Testis (tissue), 3 donors: Measurements from ENCODE around the gene VWF. TPM values are rescaled to one million over a fixed set of nuclear protein-coding genes. Genes with fewer than 3 reads are reported as not detected.

Experiments
- DNase-seq: peaks from one replicate; pipeline ENCODE4 v3.0.0-alpha.2; 2019
- H3K27ac ChIP-seq, 2 donors: fragments of 200-600 bp; sonication (generic); one replicate each; pipeline ENCODE4 v1.5.1; 2019
- H3K27me3 ChIP-seq: fragments of 200-600 bp; sonication (generic); one replicate; pipeline ENCODE4 v1.5.1; 2019
- H3K36me3 ChIP-seq: fragments of 200-600 bp; sonication (generic); one replicate; pipeline ENCODE4 v1.5.1; 2017; ENCODE audit warnings: low read depth; ENCODE audit errors: missing control alignments
- H3K4me1 ChIP-seq: fragments of 200-600 bp; sonication (generic); one replicate; pipeline ENCODE4 v1.5.1; 2019
- H3K4me3 ChIP-seq, 2 donors: fragments of 200-600 bp; sonication (generic); one replicate each; pipeline ENCODE4 v1.5.1; 2017 to 2019
- H3K9me3 ChIP-seq: fragments of 200-600 bp; sonication (generic); one replicate; pipeline ENCODE4 v1.5.1; 2017
- POLR2A ChIP-seq: fragments of 450-650 bp; IDR thresholded peaks from one replicate; pipeline ENCODE4 v1.6.1; 2017; ENCODE audit warnings: antibody characterized with exemption, mild to moderate bottlenecking, moderate library complexity
- WGBS, 2 donors: methylation state at CpG; one replicate each; pipeline ENCODE4 v1.1.5; 2018; 5-methylcytosine and 5-hydroxymethylcytosine counted together
- intact Hi-C: fragments of 100-400 bp; cut with DNase I; formaldehyde crosslinking; loops from one replicate; pipeline ENCODE4 v1.15.1; 2023; ENCODE audit warnings: low total_unique reads
- polyA plus RNA-seq: library from polyadenylated mRNA; stranded (reverse); fragments of 350-450 nt; fragmentation: Illumina TruSeq; extraction: RNeasy Lipid Tissue Mini Kit (QIAGEN cat#74804); gene quantifications from one replicate; pipeline ENCODE4 v1.2.3, GENCODE V29; 2014; ENCODE audit warnings: low read depth, low replicate concordance; ENCODE audit not compliant: insufficient read depth
- total RNA-seq, 2 donors: library from RNA; depleted of rRNA; stranded (reverse); fragments of >200 nt; gene quantifications; one replicate each; pipeline ENCODE4 v1.2.3, GENCODE V29; 2016
- TF ChIP-seq, protein P1 (sequence below), 3 experiments: fragments of 450-650 bp in 2 of 3; fragments of 200-600 bp in 1 of 3; sonication (generic) in 1 of 3; IDR thresholded peaks; one replicate each; pipeline ENCODE4 v1.5.1; 2016 to 2019; ENCODE audit warnings: antibody characterized with exemption in 3 of 3, mild to moderate bottlenecking in 2 of 3, moderate library complexity in 1 of 3

Gene VWF
- total and polyA plus RNA-seq, 3 donors from 2014 or later: 68.3 to 86.2 (median 83.7) TPM

GRCh38 chr12:5956987-5957386, 167.5 kb downstream of the VWF start:
- TF ChIP-seq POLR2A: no peak
- TF ChIP-seq, protein P1, sequence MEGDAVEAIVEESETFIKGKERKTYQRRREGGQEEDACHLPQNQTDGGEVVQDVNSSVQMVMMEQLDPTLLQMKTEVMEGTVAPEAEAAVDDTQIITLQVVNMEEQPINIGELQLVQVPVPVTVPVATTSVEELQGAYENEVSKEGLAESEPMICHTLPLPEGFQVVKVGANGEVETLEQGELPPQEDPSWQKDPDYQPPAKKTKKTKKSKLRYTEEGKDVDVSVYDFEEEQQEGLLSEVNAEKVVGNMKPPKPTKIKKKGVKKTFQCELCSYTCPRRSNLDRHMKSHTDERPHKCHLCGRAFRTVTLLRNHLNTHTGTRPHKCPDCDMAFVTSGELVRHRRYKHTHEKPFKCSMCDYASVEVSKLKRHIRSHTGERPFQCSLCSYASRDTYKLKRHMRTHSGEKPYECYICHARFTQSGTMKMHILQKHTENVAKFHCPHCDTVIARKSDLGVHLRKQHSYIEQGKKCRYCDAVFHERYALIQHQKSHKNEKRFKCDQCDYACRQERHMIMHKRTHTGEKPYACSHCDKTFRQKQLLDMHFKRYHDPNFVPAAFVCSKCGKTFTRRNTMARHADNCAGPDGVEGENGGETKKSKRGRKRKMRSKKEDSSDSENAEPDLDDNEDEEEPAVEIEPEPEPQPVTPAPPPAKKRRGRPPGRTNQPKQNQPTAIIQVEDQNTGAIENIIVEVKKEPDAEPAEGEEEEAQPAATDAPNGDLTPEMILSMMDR (IDR thresholded peaks at IDR 0.05): no peak
- intact Hi-C loops: no loop called here
- Histone ChIP-seq H3K27me3 (no peaks in the 10 kb centered on the region), H3K27ac (no peak overlapping the region), H3K4me1 (no peaks in the 10 kb centered on the region), H3K9me3 (no peaks in the 10 kb centered on the region), H3K36me3 (no peaks in the 10 kb centered on the region), H3K4me3 (no peak overlapping the region)
- 93 to 95% methylated on average over 5 of the region's 5 CpGs for WGBS, 2 donors
- no peak for DNase-seq

DNA sequence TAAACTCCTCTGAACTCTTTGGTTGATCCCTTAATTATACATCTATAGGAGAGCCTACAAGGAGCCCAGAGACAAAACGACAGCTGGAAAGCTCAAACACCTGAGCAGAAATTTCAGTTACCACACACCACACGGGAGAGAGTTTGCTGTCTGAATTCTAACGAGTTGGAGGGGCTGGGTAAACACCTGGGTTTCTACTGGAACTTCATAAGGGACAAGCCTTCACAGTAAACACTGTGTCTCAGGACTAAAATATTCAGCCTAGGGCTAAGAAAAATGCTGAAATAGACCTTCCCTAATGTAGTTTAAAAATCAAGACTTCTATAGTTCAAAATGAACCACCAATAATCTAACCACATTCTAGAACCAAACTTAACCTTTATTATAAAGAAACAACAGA, 169.8 kb downstream of the VWF start:
- WGBS, 2 donors: 34 to 55% methylated on average over 3 of the region's 3 CpGs
- no peak overlapping the region for H3K27ac ChIP-seq

DNA sequence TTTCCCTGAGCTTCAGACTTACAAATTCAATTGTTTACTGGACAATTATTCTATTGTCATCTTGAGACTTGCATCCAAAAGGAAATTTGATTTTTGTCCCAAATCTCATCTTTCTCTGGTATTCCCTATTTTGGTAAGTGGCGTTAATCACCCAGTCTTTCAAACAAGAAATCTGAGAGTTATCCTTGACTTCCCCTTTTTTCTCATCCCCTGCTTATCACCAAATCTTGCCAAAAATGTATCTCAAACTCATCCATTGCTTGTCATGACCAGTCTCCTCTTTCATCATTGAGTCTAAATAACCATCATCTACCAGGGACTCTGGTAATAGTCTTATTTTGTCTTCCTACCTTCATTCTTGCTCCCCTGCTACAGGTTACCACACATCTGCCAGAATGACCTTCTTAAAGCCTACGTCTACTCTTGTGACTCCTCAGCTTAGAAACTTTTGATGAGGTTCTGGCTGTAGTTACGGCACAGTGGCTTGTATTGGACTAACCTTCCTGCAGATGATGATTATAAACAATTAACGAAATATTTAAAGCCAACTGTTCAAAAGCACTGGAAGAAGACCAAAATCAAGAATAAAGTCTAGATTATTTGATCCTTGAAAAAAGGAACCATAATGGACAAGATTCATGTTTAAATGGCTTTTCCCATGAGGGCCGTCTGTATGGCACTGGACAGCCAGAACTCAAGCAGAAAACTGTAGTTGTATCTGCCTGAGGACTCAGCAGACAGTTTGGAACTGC, 170.5 kb downstream of the VWF start:
- no peak for DNase-seq
- Histone ChIP-seq H3K4me3 (no peak overlapping the region), H3K27ac (no peak overlapping the region), H3K4me1 (no peaks in the 10 kb centered on the region), H3K27me3 (no peaks in the 10 kb centered on the region), H3K9me3 (no peaks in the 10 kb centered on the region), H3K36me3 (no peaks in the 10 kb centered on the region)
- WGBS, 2 donors: 79 to 85% methylated on average over 5 of the region's 5 CpGs
- TF ChIP-seq, protein P1 (IDR thresholded peaks at IDR 0.05): no peak
- TF ChIP-seq POLR2A: no peak
- intact Hi-C loops: no loop called here

More for the DNA sequence above, 169.8 kb downstream of the VWF start:
- Histone ChIP-seq H3K4me1 (no peaks in the 10 kb centered on the region), H3K9me3 (no peaks in the 10 kb centered on the region), H3K27me3 (no peaks in the 10 kb centered on the region), H3K4me3 (no peak overlapping the region), H3K36me3 (no peaks in the 10 kb centered on the region)
- intact Hi-C loops: no loop called here
- DNase-seq: no peak
- no peak for TF ChIP-seq POLR2A
- TF ChIP-seq, protein P1 (IDR thresholded peaks at IDR 0.05): no peak

- WGBS, 2 donors: 94 to 96% methylated on average over 3 of the region's 3 CpGs
- Histone ChIP-seq H3K4me3 (no peak overlapping the region), H3K36me3 (no peaks in the 10 kb centered on the region), H3K4me1 (no peaks in the 10 kb centered on the region), H3K9me3 (no peaks in the 10 kb centered on the region), H3K27me3 (no peaks in the 10 kb centered on the region), H3K27ac (no peak overlapping the region)
- no peak for TF ChIP-seq POLR2A
- TF ChIP-seq, protein P1 (IDR thresholded peaks at IDR 0.05): no peak
- intact Hi-C loops: no loop called here
- DNase-seq: no peak
Measured at GRCh38 chr12:5952031-5952430, 172.4 kb downstream of the VWF start.

GRCh38 chr12:5948696-5949095, 175.8 kb downstream of the VWF start:
- H3K27me3 ChIP-seq: no peaks in the 10 kb centered on the region
- DNase-seq: no peak
- no peaks in the 10 kb centered on the region for H3K9me3 ChIP-seq

More at GRCh38 chr12:5948696-5949095, 175.8 kb downstream of the VWF start:
- intact Hi-C loops: no loop called here
- H3K4me3 ChIP-seq: no peak overlapping the region
- no peak for TF ChIP-seq POLR2A
- TF ChIP-seq, protein P1 (IDR thresholded peaks at IDR 0.05): no peak
- H3K4me1 ChIP-seq: no peaks in the 10 kb centered on the region
- no peak overlapping the region for H3K27ac ChIP-seq
- WGBS, 2 donors: 58 to 72% methylated on average over 3 of the region's 3 CpGs
- H3K36me3 ChIP-seq: no peaks in the 10 kb centered on the region
